Measurements from ENCODE around the gene ABCC11. TPM values are rescaled to one million over a fixed set of nuclear protein-coding genes. Genes with fewer than 3 reads are reported as not detected.

The ABCC11 gene
- total and polyA plus RNA-seq, 2 of the 13 experiments (the other 11 are each of a cell fraction or from before 2014, with no cell fraction given) = 1.0 to 1.4 TPM

GRCh38 chr16:48164907-48165715 is 82.2 kb downstream of the ABCC11 start (continued):
- TF ChIP-seq ZBTB43 (CRISPR knock-in tag; conservative IDR thresholded peaks at IDR 0.05) (no peak), ZNF704 (CRISPR knock-in tag; IDR thresholded peaks at IDR 0.05; ENCODE audit: borderline replicate concordance) (no peak), CENPX (CRISPR knock-in tag; IDR thresholded peaks at IDR 0.05) (no peak), E2F5 (CRISPR knock-in tag; conservative IDR thresholded peaks at IDR 0.05) (0 out of 2 replicates have a peak, but pooled peaks have one; percentile 17), RCOR2 (CRISPR knock-in tag; IDR thresholded peaks at IDR 0.05) (peak; percentile 94), PCBP2 (optimal IDR thresholded peaks at IDR 0.05; ENCODE audit: low read depth, low read length, poor library complexity, severe bottlenecking) (no peak), ZBTB38 (CRISPR knock-in tag; IDR thresholded peaks at IDR 0.05) (no peak), ZNF292 (CRISPR knock-in tag; IDR thresholded peaks at IDR 0.05; ENCODE audit: borderline replicate concordance, low read depth) (peak; percentile 71; the same call in 1 of the 2 replicates), SIX1 (CRISPR knock-in tag; IDR thresholded peaks at IDR 0.05; ENCODE audit: borderline replicate concordance) (no peak), HNF4G (IDR thresholded peaks at IDR 0.05; ENCODE audit: borderline replicate concordance, low read depth, low read length) (no peak), HNF4G (CRISPR knock-in tag; IDR thresholded peaks at IDR 0.05; ENCODE audit: borderline replicate concordance, low read depth) (peak; percentile 79; the same call in 1 of the 2 replicates), SP1 (IDR thresholded peaks at IDR 0.05) (no peak), SP1 (CRISPR knock-in tag; IDR thresholded peaks at IDR 0.05) (no peak), ZBTB49 (CRISPR knock-in tag; IDR thresholded peaks at IDR 0.05; ENCODE audit: borderline replicate concordance) (no peak), KDM3A (CRISPR knock-in tag; IDR thresholded peaks at IDR 0.05; ENCODE audit: low read depth) (peak; percentile 22; the same call in 1 of the 2 replicates), ATF1 (CRISPR knock-in tag; IDR thresholded peaks at IDR 0.05) (no peak), SNRNP70 (IDR thresholded peaks at IDR 0.05; ENCODE audit: low read depth, low read length) (no peak), SP4 (CRISPR knock-in tag; IDR thresholded peaks at IDR 0.05) (no peak; the same call in 1 of the 2 replicates), ZNF597 (CRISPR knock-in tag; IDR thresholded peaks at IDR 0.05) (no peak), GTF2F1 (IDR thresholded peaks at IDR 0.05; ENCODE audit: low read length) (no peak), ZNF761 (CRISPR knock-in tag; conservative IDR thresholded peaks at IDR 0.05) (peak; percentile 76; the same call in 1 of the 2 replicates), ZNF615 (CRISPR knock-in tag; IDR thresholded peaks at IDR 0.05; ENCODE audit: borderline replicate concordance) (no peak; the same call in 1 of the 2 replicates)

All from HepG2 (cell line).